BLaER1 treated with 17β-estradiol and CSF1 and Interleukin-3, amounts not matched to agents 10 nM and 100 nM (cell line): ENCODE results near the gene FIBP.
A peak's percentile ranks its signal among the peaks of the same experiment; 100 is the strongest.

Source experiments
- H3K27ac ChIP-seq, 11 experiments: shearing (Covaris generic); formaldehyde crosslinking; 2 replicates each; pipeline ENCODE4 v1.8.1; 2022
- H3K27me3 ChIP-seq, 11 experiments: shearing (Covaris generic); formaldehyde crosslinking; 2 replicates each; pipeline ENCODE4 v1.8.1; 2022
- H3K36me3 ChIP-seq, 11 experiments: shearing (Covaris generic); formaldehyde crosslinking; 2 replicates each; pipeline ENCODE4 v1.8.1; 2022
- H3K4me1 ChIP-seq, 10 experiments: shearing (Covaris generic); formaldehyde crosslinking; 2 replicates each; pipeline ENCODE4 v1.8.1; 2022
- H3K4me2 ChIP-seq, 11 experiments: shearing (Covaris generic); formaldehyde crosslinking; 2 replicates each; pipeline ENCODE4 v1.8.1; 2022
- H3K4me3 ChIP-seq, 10 experiments: shearing (Covaris generic); formaldehyde crosslinking; 2 replicates each; pipeline ENCODE4 v1.8.1; 2022
- H3K9ac ChIP-seq, 11 experiments: shearing (Covaris generic); formaldehyde crosslinking; 2 replicates each; pipeline ENCODE4 v1.8.1; 2022
- H3K9me3 ChIP-seq, 11 experiments: shearing (Covaris generic); formaldehyde crosslinking; replicated peaks in 1 of 11; 2 replicates each; pipeline ENCODE4 v1.8.1; 2022
- H4K20me1 ChIP-seq, 11 experiments: shearing (Covaris generic); formaldehyde crosslinking; 2 replicates each; pipeline ENCODE4 v1.8.1; 2022
- Cebpa-rat ChIP-seq, 11 experiments: shearing (Covaris generic); IDR thresholded peaks; 2 replicates each; pipeline ENCODE4 v1.8.1; 2022

FIBP gene

DNA sequence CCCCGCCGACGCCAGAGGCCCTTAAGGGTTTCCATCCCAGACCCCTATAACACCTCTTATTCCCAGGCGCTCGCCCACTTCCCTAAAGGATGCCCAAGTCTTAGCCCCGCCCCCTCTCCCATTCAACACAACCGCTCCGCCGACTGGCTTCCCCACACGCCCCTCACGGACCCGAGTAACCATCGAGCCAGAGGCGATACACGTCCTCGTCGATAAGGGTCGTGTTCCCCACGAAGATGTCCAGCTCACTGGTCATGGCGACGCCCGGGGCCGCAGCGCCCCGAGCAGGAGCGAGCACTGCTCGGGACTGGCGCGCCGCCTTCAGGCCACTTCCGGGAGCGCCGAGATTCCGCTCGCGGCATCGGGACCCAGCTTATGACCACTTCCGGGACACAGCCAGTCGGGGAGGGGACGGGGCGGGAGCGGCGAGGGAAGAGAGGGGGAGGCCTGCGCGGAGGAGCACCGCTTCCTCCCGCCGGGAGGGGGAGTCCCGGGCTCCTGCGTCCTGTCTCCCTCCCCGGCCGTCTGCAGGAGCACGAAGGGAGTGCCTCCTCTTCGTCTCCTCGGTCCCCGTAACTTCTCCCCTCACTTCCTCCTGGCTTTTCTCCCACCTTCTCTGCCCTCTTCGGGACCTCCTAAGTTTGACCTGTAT lies at the start of gene FIBP:
TSS of gene FIBP (minus strand) at position 309 of the 652 bp plus-strand sequence. CDS start at position 256, 53 bp downstream.
- Histone ChIP-seq H4K20me1 (peaks cover 0 to 70% (median 47%) of the 10 kb centered on the region in 11 experiments; a peak in 18 of 22 replicates), H3K27ac (peak within 1 kb of the TSS; percentile 79 to 94 (median 87)), H3K4me2 (peak within 1 kb of the TSS; percentile 94 to 99 (median 97))

GRCh38 chr11:65937766-65938165 lies 49.5 kb upstream of the FIBP start:
- Histone ChIP-seq H3K9ac (no peak overlapping the region), H3K4me3 (no peak overlapping the region), H3K27me3 (no peaks in the 10 kb centered on the region), H3K36me3 (no peaks in the 10 kb centered on the region), H3K9me3 (no peaks in the 10 kb centered on the region), H3K4me2 (0 out of 22 replicates have a peak overlapping the region, but pooled peaks of 1 of the 11 experiments have one; percentile 29), H4K20me1 (no peaks in the 10 kb centered on the region), H3K27ac (no peak overlapping the region), H3K4me1 (peaks cover 7 to 46% (median 21%) of the 10 kb centered on the region in 10 experiments; a peak in 19 of 20 replicates)
- TF ChIP-seq Cebpa-rat (IDR thresholded peaks at IDR 0.05), result no peak

More for the DNA sequence above, at the start of gene FIBP:
- H3K9ac ChIP-seq, result peak within 1 kb of the TSS; percentile 82 to 98 (median 89)
- H3K9me3 ChIP-seq, result no peaks in the 10 kb centered on the region
- no peak for TF ChIP-seq Cebpa-rat (IDR thresholded peaks at IDR 0.05)
- no peaks in the 10 kb centered on the region for H3K27me3 ChIP-seq
- peak within 1 kb of the TSS; percentile 61 to 98 (median 85) for H3K4me3 ChIP-seq
- H3K36me3 ChIP-seq, result peaks cover 29 to 50% (median 38%) of the 10 kb centered on the region in 11 experiments
- peaks cover 63 to 78% (median 74%) of the 10 kb centered on the region in 10 experiments for H3K4me1 ChIP-seq

- Histone ChIP-seq H3K4me2 (no peak overlapping the region), H3K4me1 (peaks cover 10 to 30% (median 24%) of the 10 kb centered on the region in 10 experiments), H4K20me1 (no peaks in the 10 kb centered on the region), H3K27ac (no peak overlapping the region), H3K9ac (no peak overlapping the region), H3K4me3 (no peak overlapping the region), H3K27me3 (no peaks in the 10 kb centered on the region), H3K36me3 (no peaks in the 10 kb centered on the region), H3K9me3 (no peaks in the 10 kb centered on the region)
- no peak for TF ChIP-seq Cebpa-rat (IDR thresholded peaks at IDR 0.05)
Observed at GRCh38 chr11:65934014-65934413, 45.7 kb upstream of the FIBP start.

- Histone ChIP-seq H3K4me2 (peak overlapping the region in 5 of 11 experiments; percentile 25 to 56 (median 47); a peak in 6 of 22 replicates), H3K36me3 (no peaks in the 10 kb centered on the region), H3K4me1 (peaks cover 14 to 39% (median 34%) of the 10 kb centered on the region in 10 experiments), H4K20me1 (no peaks in the 10 kb centered on the region), H3K4me3 (no peak overlapping the region), H3K9me3 (no peaks in the 10 kb centered on the region), H3K9ac (no peak overlapping the region), H3K27ac (no peak overlapping the region), H3K27me3 (no peaks in the 10 kb centered on the region)
- TF ChIP-seq Cebpa-rat (IDR thresholded peaks at IDR 0.05), result no peak
Observed at GRCh38 chr11:65932558-65932919, 44.3 kb upstream of the FIBP start.

DNA sequence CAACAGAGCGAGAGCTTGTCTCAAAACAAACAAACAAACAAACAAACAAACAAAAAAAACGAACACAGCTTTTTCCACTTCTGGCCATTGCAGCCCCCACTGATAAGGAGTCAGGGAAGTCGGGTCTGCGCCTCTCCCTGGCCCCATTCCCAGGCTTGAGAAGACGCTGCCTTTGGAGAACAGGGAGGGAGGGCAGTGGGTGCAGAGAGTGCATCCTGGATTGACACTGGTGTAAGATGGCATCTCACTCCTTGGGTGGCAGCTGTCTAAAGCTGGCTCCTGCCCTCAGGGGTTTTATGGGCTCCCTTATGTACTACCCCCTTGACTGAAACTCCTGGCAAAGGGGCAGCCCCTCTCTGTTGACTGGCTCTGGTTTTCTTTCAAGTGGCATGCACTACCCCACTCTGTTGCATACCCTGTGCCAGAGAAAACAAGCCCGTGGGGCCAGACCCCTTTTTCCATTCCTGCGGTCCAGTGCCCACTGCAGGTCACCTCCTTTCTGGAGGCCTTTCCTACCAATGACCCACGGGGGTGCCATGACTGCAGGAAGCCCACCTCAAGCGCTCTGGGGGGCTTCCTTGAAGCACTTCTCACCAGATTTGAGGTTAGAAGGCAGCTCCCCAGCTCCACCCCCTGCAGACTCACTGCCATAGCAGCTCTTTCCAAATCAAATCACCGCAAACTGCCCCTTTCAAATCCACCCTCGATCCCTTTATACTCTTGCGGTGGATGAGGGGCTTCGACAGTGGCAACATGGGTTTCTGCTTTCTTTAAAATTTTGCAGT lies 43.7 kb upstream of the FIBP start:
- H3K4me2 ChIP-seq, result peak overlapping the region in 9 of 11 experiments; percentile 10 to 63 (median 45); a peak in 15 of 22 replicates
- TF ChIP-seq Cebpa-rat (IDR thresholded peaks at IDR 0.05), result no peak
- no peaks in the 10 kb centered on the region for H3K9me3 ChIP-seq
- H3K4me1 ChIP-seq, result peaks cover 20 to 45% (median 39%) of the 10 kb centered on the region in 10 experiments
- H4K20me1 ChIP-seq, result no peaks in the 10 kb centered on the region
- H3K36me3 ChIP-seq, result no peaks in the 10 kb centered on the region
- H3K27me3 ChIP-seq, result no peaks in the 10 kb centered on the region
- no peak overlapping the region for H3K9ac ChIP-seq
- H3K27ac ChIP-seq, result peak overlapping the region in 4 of 11 experiments; percentile 4 to 44 (median 33); a peak in 4 of 22 replicates
- no peak overlapping the region for H3K4me3 ChIP-seq

DNA sequence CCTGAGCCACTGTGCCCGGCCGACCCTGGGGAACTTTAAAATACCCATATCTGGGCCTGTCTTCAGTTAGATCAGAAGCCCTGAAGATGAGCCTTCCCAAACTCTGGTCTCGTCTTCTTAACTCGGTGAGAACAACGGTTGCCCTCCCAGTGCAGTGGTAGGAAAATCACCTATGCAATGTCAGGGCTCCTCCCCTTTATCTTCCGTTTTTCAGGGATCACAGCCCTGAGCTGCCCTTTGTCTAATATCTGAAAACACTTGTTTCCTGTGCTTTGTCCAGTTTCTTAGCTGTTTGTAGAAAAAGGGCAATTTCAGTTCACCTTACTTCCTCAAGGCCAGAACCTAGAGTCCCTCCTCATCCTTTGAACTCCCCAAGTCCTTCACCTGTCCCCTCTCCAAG lies 40.4 kb upstream of the FIBP start:
- peak overlapping the region; percentile 80 to 98 (median 87) for H3K4me2 ChIP-seq
- peak overlapping the region; percentile 34 to 59 (median 43); a peak in 13 of 20 replicates for H3K4me3 ChIP-seq
- H3K36me3 ChIP-seq, result peaks cover 0 to 6% (median under 1%) of the 10 kb centered on the region in 11 experiments; a peak in 7 of 22 replicates
- H3K9me3 ChIP-seq, result no peaks in the 10 kb centered on the region
- peak overlapping the region; percentile 56 to 81 (median 75) for H3K9ac ChIP-seq
- peaks cover 23 to 50% (median 43%) of the 10 kb centered on the region in 10 experiments for H3K4me1 ChIP-seq
- H3K27ac ChIP-seq, result peak overlapping the region; percentile 62 to 91 (median 84); a peak in 21 of 22 replicates
- no peaks in the 10 kb centered on the region for H4K20me1 ChIP-seq
- no peaks in the 10 kb centered on the region for H3K27me3 ChIP-seq
- no peak for TF ChIP-seq Cebpa-rat (IDR thresholded peaks at IDR 0.05)

DNA sequence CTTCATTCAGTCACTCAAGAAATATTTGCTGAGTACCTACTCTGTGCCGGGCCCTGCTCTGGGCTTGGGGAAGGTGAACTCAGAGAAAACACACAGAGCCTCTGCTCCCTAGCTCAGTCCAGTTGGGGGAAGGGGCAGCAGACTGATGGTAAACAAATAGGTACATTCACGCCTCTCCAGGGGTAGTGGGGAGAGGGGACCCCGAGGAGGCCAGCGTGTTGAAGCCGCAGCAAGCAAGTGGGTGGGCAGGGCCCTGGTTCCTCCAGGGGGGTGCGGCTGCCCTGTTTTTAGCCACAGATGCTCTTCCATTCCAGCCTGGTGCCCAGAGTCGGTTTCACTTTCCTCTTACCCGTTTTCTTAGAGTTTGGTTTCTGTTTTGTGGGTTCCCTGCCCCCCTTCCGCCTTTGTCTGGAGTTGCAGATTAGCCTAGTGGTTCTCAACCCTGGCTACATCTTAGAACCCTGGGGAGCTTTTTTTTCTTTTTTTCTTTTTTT lies 39.7 kb upstream of the FIBP start:
- Histone ChIP-seq H3K36me3 (peaks cover 3 to 13% (median 8%) of the 10 kb centered on the region in 11 experiments; a peak in 21 of 22 replicates), H3K4me1 (peaks cover 23 to 50% (median 43%) of the 10 kb centered on the region in 10 experiments), H3K27ac (peak overlapping the region; percentile 62 to 91 (median 84); a peak in 21 of 22 replicates), H3K27me3 (no peaks in the 10 kb centered on the region), H4K20me1 (no peaks in the 10 kb centered on the region), H3K9ac (peak overlapping the region; percentile 56 to 81 (median 75)), H3K4me2 (peak overlapping the region; percentile 80 to 98 (median 87)), H3K9me3 (no peaks in the 10 kb centered on the region), H3K4me3 (peak overlapping the region; percentile 34 to 59 (median 43); a peak in 18 of 20 replicates)
- TF ChIP-seq Cebpa-rat (IDR thresholded peaks at IDR 0.05), result no peak

DNA sequence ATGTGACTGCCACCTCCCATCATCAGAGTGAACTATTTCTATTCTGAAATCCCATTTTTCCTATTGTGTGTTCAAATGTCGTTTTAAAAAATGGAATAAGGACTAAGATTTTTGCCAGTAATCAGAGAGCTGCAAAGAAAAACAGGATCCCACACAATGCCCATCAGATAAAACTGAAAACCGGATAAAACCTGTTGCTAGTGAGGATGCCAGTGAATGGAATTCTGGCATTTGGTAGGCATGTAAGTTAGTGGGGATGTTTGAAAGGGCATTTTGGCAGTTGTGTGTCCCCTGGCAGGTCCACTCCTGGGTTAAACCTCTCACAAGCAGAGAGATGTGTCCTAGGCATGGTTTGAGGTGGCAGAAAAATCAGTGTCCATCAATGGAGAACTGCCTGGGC lies 37.1 kb upstream of the FIBP start:
- Histone ChIP-seq H3K4me3 (no peak overlapping the region), H3K27me3 (no peaks in the 10 kb centered on the region), H3K4me2 (no peak overlapping the region), H3K27ac (no peak overlapping the region), H3K9me3 (no peaks in the 10 kb centered on the region), H3K4me1 (peaks cover 32 to 44% (median 36%) of the 10 kb centered on the region in 10 experiments), H3K36me3 (peaks cover 15 to 38% (median 24%) of the 10 kb centered on the region in 11 experiments), H3K9ac (peak overlapping the region in 1 of 11 experiments; percentile 42; a peak in 1 of 22 replicates), H4K20me1 (peaks cover 0 to 5% (median 2%) of the 10 kb centered on the region in 11 experiments; a peak in 8 of 22 replicates)
- TF ChIP-seq Cebpa-rat (IDR thresholded peaks at IDR 0.05), result no peak
